GM19372 (cell line): ENCODE measurements around the gene HOXA11.

ENCODE experiments used
- ATAC-seq: cut with Tn5 transposase; IDR thresholded peaks from one replicate; pipeline ENCODE4 v1.9.1; 2021; ENCODE audit warnings: mild to moderate bottlenecking, low read depth, moderate library complexity; ENCODE audit not compliant: unreplicated experiment

HOXA11 gene

DNA sequence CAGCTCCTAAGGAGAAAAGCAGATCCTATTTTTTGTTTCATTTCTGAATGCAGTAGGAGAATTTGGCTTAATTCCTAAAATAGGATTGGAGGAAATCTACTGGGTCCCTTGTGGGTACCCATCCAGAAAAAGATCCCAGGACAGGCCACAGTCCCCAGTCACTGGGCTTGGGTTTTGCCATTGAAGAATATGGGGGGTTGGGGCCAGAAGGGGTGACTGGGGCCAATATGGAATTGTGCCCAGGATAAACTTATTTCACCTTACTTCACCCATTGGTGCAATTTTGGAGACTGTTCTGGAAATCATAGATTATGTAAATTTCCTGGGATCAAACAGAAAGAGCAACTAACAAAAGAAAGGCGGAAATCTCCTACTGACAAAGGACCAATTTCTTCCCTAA is 46.6 kb downstream of the HOXA11 start:
- no peak for ATAC-seq

DNA sequence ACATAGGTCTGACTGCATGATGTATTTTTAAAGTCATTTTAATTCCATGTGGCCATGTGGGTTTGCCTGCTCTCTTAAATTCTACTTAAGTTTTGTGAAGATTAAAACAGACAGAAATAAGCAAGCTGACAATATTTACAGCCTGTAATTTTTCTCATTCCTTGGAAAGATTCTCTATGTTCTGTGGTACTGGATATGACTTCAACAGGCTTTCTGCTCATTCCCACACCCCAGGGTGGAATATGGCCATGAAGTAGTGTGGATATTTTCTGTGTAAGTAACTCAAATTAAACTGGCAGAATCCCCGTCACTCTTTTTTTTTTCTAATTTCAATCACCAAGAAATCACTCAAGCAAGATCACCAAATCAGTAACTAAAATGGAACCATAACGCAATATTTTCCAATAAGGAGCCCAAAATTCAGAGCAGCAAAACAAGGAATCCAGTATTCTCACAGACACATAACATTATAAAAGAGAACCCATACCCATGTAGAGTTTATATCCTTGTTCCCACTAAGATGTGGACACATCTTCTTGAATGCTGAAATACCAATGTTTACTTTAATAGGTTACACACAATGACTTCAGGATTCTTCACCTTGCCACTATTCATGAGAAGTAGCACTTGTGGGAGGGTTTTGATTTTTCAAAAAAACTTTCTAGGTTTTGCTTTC is 47.3 kb downstream of the HOXA11 start:
- ATAC-seq = no peak

DNA sequence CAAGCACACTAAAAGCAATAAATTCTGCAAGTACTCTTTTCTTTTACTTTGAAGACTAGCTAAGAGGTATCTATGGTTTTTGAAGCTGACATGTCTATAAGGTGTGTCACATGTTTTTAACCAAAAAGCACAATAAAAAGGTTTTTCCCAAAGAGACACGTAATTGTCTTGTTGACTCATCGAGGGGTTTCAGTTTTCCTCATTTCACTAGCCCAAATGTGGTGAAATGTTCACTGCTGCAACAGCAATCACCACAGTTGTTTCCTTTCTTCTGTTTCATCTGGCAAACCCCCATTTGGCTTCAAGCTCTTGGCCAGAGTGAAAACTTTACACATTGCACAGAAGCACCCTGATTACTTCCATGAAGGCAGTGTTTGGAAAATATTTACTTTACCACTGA is 50.6 kb downstream of the HOXA11 start:
- no peak for ATAC-seq

DNA sequence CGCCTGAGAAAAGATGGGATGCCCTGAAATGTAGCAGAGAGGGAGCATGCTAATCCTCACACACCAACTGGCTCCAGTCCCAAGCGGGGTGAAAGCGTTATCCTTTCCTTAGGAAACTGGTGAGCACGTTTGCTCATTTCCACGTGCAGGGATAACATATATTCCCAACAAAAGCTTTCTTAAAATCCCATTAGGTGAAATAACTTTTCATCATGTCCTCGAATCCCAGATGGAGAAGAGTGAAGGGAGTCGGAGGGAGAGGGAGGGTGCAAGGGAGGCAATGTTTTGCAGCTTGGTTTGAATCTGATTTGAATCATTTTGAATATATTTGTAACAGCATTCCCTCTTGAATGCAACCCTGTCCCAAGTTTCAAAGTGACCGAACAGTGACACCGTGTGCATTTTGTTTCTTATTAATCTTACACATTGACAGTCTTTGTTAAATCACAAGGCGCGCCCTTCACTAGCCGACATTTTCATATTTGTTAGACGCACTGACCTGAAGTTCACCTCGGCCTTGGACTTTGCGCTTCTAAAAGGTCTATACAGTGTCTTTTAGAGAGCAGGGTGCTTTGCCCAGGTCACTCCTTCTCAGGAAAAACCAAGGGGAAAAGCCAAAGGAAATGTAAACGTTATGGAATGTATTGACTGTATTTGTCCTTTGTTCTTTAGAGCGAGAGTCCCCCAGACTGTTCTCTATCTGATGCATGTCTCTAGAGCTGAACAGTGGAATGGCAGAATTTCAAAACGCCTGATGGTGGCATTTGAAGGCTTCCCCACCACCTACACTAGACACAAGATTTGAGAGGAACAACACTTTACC is 51.4 kb downstream of the HOXA11 start:
- ATAC-seq = no peak

DNA sequence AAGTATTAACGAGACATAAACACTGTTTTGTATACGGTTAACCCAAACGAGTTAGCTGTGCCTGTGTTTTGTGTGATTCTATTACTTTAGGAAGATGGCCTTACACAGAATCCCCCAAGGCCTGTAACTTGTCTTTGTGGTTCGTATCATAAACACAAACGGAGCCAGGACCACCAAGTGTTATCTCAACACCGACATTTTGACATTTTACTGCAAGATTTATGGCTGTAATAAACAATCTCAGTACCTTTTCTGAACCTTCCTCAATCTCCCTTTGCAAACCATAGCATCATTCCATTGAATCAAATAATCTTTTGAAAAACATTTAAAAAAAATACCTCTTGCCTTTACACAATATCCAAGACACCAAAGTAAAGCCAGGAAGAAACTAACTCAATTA is 52.1 kb downstream of the HOXA11 start:
- ATAC-seq = no peak

DNA sequence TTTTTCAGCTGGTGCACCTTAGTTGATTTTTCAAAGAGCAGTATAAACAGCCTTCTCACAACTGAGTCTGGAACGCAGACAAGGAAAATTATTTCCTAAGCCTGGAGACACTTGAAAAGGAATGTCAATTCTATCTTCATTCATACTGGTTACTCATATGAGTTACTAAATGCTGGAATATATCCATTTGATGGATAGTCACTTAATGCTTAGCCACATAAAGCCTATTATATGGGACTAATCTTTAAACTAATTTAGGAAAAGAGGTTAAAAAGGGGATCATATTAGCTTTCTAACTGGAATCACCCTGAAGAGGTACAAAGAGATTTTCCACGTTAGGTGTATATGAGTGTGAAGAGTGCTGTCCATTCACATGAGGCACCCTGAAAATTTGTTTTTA is 52.8 kb downstream of the HOXA11 start:
- no peak for ATAC-seq

DNA sequence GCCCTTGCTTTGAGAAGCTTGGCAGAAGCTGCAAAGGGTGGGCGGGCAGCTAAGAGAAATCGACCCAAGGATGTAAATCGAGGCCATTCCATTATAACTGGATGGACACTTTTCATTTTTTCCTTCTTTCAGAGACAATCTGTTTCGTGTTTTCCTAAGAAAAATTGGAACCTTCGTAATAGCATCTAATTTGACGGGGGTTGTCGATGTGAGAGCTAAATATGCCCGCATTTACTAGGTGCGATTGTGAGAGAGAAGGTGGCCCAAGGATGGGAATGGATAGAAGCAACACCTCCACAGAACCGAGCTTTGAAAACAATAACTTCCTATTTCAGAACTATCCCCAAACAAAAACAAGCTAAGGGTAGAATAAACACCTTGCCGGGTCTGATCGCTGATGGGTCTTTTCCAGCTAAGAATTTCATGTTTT is 53.6 kb downstream of the HOXA11 start:
- ATAC-seq = no peak
